Measurements from ENCODE around the gene RSU1. TPM values are rescaled to one million over a fixed set of nuclear protein-coding genes. Genes with fewer than 3 reads are reported as not detected.

RSU1 gene
- polyA plus RNA-seq, 3 donors = 45.7 to 111 (median 100) TPM

GRCh38 chr10:16648366-16648765, 168.9 kb downstream of the RSU1 start:
- TF ChIP-seq, protein P1, sequence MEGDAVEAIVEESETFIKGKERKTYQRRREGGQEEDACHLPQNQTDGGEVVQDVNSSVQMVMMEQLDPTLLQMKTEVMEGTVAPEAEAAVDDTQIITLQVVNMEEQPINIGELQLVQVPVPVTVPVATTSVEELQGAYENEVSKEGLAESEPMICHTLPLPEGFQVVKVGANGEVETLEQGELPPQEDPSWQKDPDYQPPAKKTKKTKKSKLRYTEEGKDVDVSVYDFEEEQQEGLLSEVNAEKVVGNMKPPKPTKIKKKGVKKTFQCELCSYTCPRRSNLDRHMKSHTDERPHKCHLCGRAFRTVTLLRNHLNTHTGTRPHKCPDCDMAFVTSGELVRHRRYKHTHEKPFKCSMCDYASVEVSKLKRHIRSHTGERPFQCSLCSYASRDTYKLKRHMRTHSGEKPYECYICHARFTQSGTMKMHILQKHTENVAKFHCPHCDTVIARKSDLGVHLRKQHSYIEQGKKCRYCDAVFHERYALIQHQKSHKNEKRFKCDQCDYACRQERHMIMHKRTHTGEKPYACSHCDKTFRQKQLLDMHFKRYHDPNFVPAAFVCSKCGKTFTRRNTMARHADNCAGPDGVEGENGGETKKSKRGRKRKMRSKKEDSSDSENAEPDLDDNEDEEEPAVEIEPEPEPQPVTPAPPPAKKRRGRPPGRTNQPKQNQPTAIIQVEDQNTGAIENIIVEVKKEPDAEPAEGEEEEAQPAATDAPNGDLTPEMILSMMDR (IDR thresholded peaks at IDR 0.05) = no peak
- Mint-ChIP-seq H3K27me3 (ENCODE audit: low read depth in 3 of 3) (peaks cover 0 to 2% (median 0%) of the 10 kb centered on the region in 3 donors), H3K27ac (no peak overlapping the region), H3K36me3 (peaks cover 3 to 5% of the 10 kb centered on the region in 2 donors), H3K9me3 (peaks cover 0 to 8% (median 2%) of the 10 kb centered on the region in 7 donors), H3K4me1 (no peaks in the 10 kb centered on the region), H3K4me3 (no peak overlapping the region)
- Histone ChIP-seq H3K4me2 (replicated peaks; ENCODE audit: extremely low read depth, low read length, poor library complexity, severe bottlenecking) (no peak overlapping the region), H3K4me1 (ENCODE audit: control insufficient read depth in 1 of 2, insufficient read depth in 2 of 2, low read length in 2 of 2) (no peaks in the 10 kb centered on the region), H3K36me3 (replicated peaks in 1 of 2; ENCODE audit: control insufficient read depth in 1 of 2, insufficient read depth in 2 of 2, low read length in 2 of 2) (no peaks in the 10 kb centered on the region), H3K27ac (ENCODE audit: low read depth in 1 of 2, low read length in 2 of 2) (no peak overlapping the region), H4K20me1 (ENCODE audit: insufficient read depth, low read length) (no peaks in the 10 kb centered on the region), H3K9me3 (replicated peaks in 1 of 2; ENCODE audit: control insufficient read depth in 1 of 2, insufficient read depth in 1 of 2, low read length in 2 of 2) (peaks cover 0 to 3% of the 10 kb centered on the region in 2 donors), H2AFZ (ENCODE audit: insufficient read depth, low read depth, low read length, poor library complexity, severe bottlenecking) (no peak overlapping the region), H3K79me2 (ENCODE audit: insufficient read depth, low read length) (no peaks in the 10 kb centered on the region), H3K9ac (ENCODE audit: insufficient read depth, low read length, poor library complexity, severe bottlenecking) (no peak overlapping the region), H3K4me3 (replicated peaks in 1 of 3; ENCODE audit: low read depth in 2 of 3, low read length in 3 of 3) (no peak overlapping the region), H3K27me3 (ENCODE audit: control insufficient read depth in 2 of 2, insufficient read depth in 2 of 2, low read length in 2 of 2) (no peaks in the 10 kb centered on the region)
- WGBS (ENCODE audit: insufficient coverage) = no CpG with 5 or more reads among the region's 2 CpGs
- DNase-seq = no peak
- intact Hi-C loops (cut with micrococcal nuclease) = no loop called here

DNA sequence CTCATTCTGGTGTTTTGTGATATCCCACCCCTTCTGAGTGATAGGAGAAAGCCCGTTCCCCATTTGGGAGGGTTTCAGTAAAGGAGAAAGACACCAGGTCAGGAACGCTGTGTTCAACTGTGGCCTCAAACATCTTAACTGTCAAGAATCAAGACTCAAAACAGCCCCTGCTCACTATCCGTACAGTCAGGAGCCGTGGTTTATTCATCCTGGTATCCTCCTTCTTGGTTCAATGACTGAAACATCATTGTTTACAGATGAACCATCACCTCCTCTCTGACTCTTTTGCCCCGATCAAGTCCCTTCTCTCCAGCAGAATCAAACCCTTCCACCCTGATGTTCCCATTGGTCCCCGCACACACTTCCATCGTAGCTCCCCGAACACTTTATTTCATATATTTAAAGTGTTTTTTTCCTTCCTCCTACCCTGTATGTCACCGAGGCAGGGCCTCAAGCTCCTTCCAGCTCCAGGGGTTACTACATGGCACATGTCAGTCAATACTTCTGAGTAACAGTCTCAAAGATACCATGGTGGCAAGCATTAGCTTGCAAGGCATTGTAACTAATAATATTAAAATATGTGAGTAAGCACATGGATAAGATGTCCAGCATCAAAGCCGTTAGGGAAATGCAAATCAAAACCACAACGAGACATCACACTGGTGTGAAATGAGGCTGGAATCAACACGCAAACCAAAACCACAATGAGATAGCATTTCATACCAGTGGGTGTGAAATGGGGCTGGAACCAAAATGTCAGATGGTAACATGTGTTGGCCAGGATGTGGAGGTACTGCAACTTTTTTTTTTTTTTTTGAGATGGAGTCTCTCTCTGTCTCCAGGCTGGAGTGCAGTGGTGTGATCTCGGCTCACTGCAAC, 170.8 kb downstream of the RSU1 start:
- Mint-ChIP-seq H3K36me3 (peaks cover 5% of the 10 kb centered on the region in 2 donors), H3K27me3 (ENCODE audit: low read depth in 3 of 3) (peaks cover 0 to 2% (median 0%) of the 10 kb centered on the region in 3 donors), H3K27ac (peak overlapping the region in 1 of 7 donors; percentile 31), H3K4me1 (no peaks in the 10 kb centered on the region), H3K4me3 (no peak overlapping the region), H3K9me3 (peaks cover 0 to 8% (median 2%) of the 10 kb centered on the region in 7 donors)
- Histone ChIP-seq H3K9ac (ENCODE audit: insufficient read depth, low read length, poor library complexity, severe bottlenecking) (no peak overlapping the region), H3K9me3 (replicated peaks in 1 of 2; ENCODE audit: control insufficient read depth in 1 of 2, insufficient read depth in 1 of 2, low read length in 2 of 2) (peaks cover 0 to 3% of the 10 kb centered on the region in 2 donors), H3K36me3 (replicated peaks in 1 of 2; ENCODE audit: control insufficient read depth in 1 of 2, insufficient read depth in 2 of 2, low read length in 2 of 2) (no peaks in the 10 kb centered on the region), H3K27ac (ENCODE audit: low read depth in 1 of 2, low read length in 2 of 2) (no peak overlapping the region), H3K27me3 (ENCODE audit: control insufficient read depth in 2 of 2, insufficient read depth in 2 of 2, low read length in 2 of 2) (no peaks in the 10 kb centered on the region), H4K20me1 (ENCODE audit: insufficient read depth, low read length) (no peaks in the 10 kb centered on the region), H3K79me2 (ENCODE audit: insufficient read depth, low read length) (no peaks in the 10 kb centered on the region), H3K4me1 (ENCODE audit: control insufficient read depth in 1 of 2, insufficient read depth in 2 of 2, low read length in 2 of 2) (no peaks in the 10 kb centered on the region), H2AFZ (ENCODE audit: insufficient read depth, low read depth, low read length, poor library complexity, severe bottlenecking) (no peak overlapping the region), H3K4me2 (replicated peaks; ENCODE audit: extremely low read depth, low read length, poor library complexity, severe bottlenecking) (no peak overlapping the region), H3K4me3 (replicated peaks in 1 of 3; ENCODE audit: low read depth in 2 of 3, low read length in 3 of 3) (no peak overlapping the region)
- DNase-seq = no peak
- intact Hi-C loops (cut with micrococcal nuclease) = no loop called here
- TF ChIP-seq, protein P1 (IDR thresholded peaks at IDR 0.05) = no peak
- 92% methylated on average over 4 of the region's 13 CpGs for WGBS (ENCODE audit: insufficient coverage)
